SK-N-SH treated with all-trans-retinoic acid at 6 μM for 48 hours (cell line): ENCODE data around the gene PITPNC1.
A peak's percentile ranks its signal among the peaks of the same experiment; 100 is the strongest.

Experiments
- ATAC-seq: fragments of 200-7000 bp; cut with Tn5 transposase; 3 replicates; pipeline ENCODE4 v1.9.1; 2020; ENCODE audit warnings: mild to moderate bottlenecking, moderate library complexity
- ARNTL ChIP-seq: fragments of 450-650 bp; formaldehyde crosslinking; IDR thresholded peaks from 2 replicates; pipeline ENCODE4 v1.5.0; 2020; ENCODE audit warnings: low read depth, mild to moderate bottlenecking, moderate library complexity, borderline replicate concordance
- CREB5 ChIP-seq: fragments of 250-450 bp; sonication (Bioruptor Pico); IDR thresholded peaks from 2 replicates; pipeline ENCODE4 v1.5.1; 2020; ENCODE audit warnings: low read depth, mild to moderate bottlenecking, moderate library complexity
- CSDC2 ChIP-seq: fragments of 250-450 bp; sonication (Bioruptor Pico); IDR thresholded peaks from 2 replicates; pipeline ENCODE4 v1.5.0; 2020; ENCODE audit warnings: mild to moderate bottlenecking, moderate library complexity
- CSRNP3 ChIP-seq: fragments of 250-450 bp; sonication (Bioruptor Pico); IDR thresholded peaks from 2 replicates; pipeline ENCODE4 v1.5.1; 2021; ENCODE audit warnings: mild to moderate bottlenecking, moderate library complexity
- ESRRG ChIP-seq: fragments of 250-450 bp; sonication (Bioruptor Pico); IDR thresholded peaks from 2 replicates; pipeline ENCODE4 v1.6.1; 2021; ENCODE audit warnings: mild to moderate bottlenecking
- ISL1 ChIP-seq: fragments of 250-450 bp; sonication (Bioruptor Pico); IDR thresholded peaks from 2 replicates; pipeline ENCODE4 v2.1.2; 2022; ENCODE audit warnings: mild to moderate bottlenecking, moderate library complexity
- OSR1 ChIP-seq: fragments of 250-450 bp; sonication (Bioruptor Pico); IDR thresholded peaks from 2 replicates; pipeline ENCODE4 v1.8.0; 2022; ENCODE audit warnings: moderate library complexity, mild to moderate bottlenecking, inconsistent platforms
- POU6F1 ChIP-seq: fragments of 250-450 bp; sonication (Bioruptor Pico); IDR thresholded peaks from 2 replicates; pipeline ENCODE4 v1.8.0; 2021; ENCODE audit warnings: low read depth, mild to moderate bottlenecking, moderate library complexity, borderline replicate concordance
- PPARA ChIP-seq: fragments of 250-450 bp; sonication (Bioruptor Pico); IDR thresholded peaks from 2 replicates; pipeline ENCODE4 v1.5.0; 2020; ENCODE audit warnings: mild to moderate bottlenecking, borderline replicate concordance
- SNAI2 ChIP-seq: fragments of 250-450 bp; sonication (Bioruptor Pico); IDR thresholded peaks from 2 replicates; pipeline ENCODE4 v1.5.0; 2020; ENCODE audit warnings: mild to moderate bottlenecking, moderate library complexity
- TOX ChIP-seq: fragments of 250-450 bp; sonication (Bioruptor Pico); IDR thresholded peaks from 2 replicates; pipeline ENCODE4 v1.8.0; 2021; ENCODE audit warnings: mild to moderate bottlenecking, moderate library complexity, borderline replicate concordance
- TSHZ2 ChIP-seq: fragments of 250-450 bp; sonication (Bioruptor Pico); IDR thresholded peaks from 2 replicates; pipeline ENCODE4 v1.5.0; 2020; ENCODE audit warnings: mild to moderate bottlenecking, moderate library complexity
- ZFP30 ChIP-seq: fragments of 450-650 bp; formaldehyde crosslinking; IDR thresholded peaks from 2 replicates; pipeline ENCODE4 v1.5.0; 2022; ENCODE audit warnings: mild to moderate bottlenecking, moderate library complexity
- ZNF565 ChIP-seq: fragments of 450-650 bp; formaldehyde crosslinking; conservative IDR thresholded peaks from 2 replicates; pipeline ENCODE4 v1.5.0; 2020; ENCODE audit warnings: low read depth, mild to moderate bottlenecking, moderate library complexity
- ZNF70 ChIP-seq: fragments of 450-650 bp; formaldehyde crosslinking; IDR thresholded peaks from 2 replicates; pipeline ENCODE4 v1.5.0; 2020; ENCODE audit warnings: mild to moderate bottlenecking, moderate library complexity
- ZNF8 ChIP-seq: fragments of 450-650 bp; formaldehyde crosslinking; IDR thresholded peaks from 2 replicates; pipeline ENCODE4 v1.5.0; 2020; ENCODE audit warnings: mild to moderate bottlenecking, moderate library complexity

PITPNC1 gene

GRCh38 chr17:67499685-67500084 is 122.6 kb downstream of the PITPNC1 start (continued):
- TF ChIP-seq CSRNP3 (CRISPR knock-in tag): no peak

GRCh38 chr17:67500261-67500660 is 123.2 kb downstream of the PITPNC1 start:
- peak; percentile 82 for ATAC-seq
- TF ChIP-seq CSRNP3 (CRISPR knock-in tag): no peak
- no peak for TF ChIP-seq ESRRG
- TF ChIP-seq ARNTL (CRISPR knock-in tag): no peak
- TF ChIP-seq POU6F1: no peak
- no peak for TF ChIP-seq TSHZ2
- no peak for TF ChIP-seq ZFP30 (CRISPR knock-in tag)
- TF ChIP-seq CSDC2 (CRISPR knock-in tag): no peak
- TF ChIP-seq ISL1 (CRISPR knock-in tag): peak; percentile 36; the same call in 1 of the 2 replicates
- no peak for TF ChIP-seq ZNF565 (CRISPR knock-in tag)
- TF ChIP-seq SNAI2 (CRISPR knock-in tag): 0 out of 2 replicates have a peak, but pooled peaks have one; percentile 28
- no peak for TF ChIP-seq TOX (CRISPR knock-in tag)
- TF ChIP-seq ZNF8 (CRISPR knock-in tag): peak; percentile 76
- no peak for TF ChIP-seq OSR1

GRCh38 chr17:67500677-67501300 is 123.7 kb downstream of the PITPNC1 start:
- TF ChIP-seq CREB5 (CRISPR knock-in tag): no peak
- ATAC-seq: peak; percentile 25; the same call in 2 of the 3 replicates

GRCh38 chr17:67502151-67502550 is 125.1 kb downstream of the PITPNC1 start:
- TF ChIP-seq ISL1 (CRISPR knock-in tag): no peak
- TF ChIP-seq TSHZ2: no peak
- no peak for TF ChIP-seq ZNF8 (CRISPR knock-in tag)
- TF ChIP-seq ZNF70: no peak
- TF ChIP-seq ESRRG: no peak
- no peak for TF ChIP-seq CREB5 (CRISPR knock-in tag)
- TF ChIP-seq ZNF565 (CRISPR knock-in tag): no peak
- no peak for TF ChIP-seq TOX (CRISPR knock-in tag)
- TF ChIP-seq PPARA: no peak
- ATAC-seq: no peak
